ENCODE data around the gene ALKBH6. TPM values are rescaled to one million over a fixed set of nuclear protein-coding genes. Genes with fewer than 3 reads are reported as not detected.

ALKBH6 gene
- total RNA-seq, 4 donors from 2014 or later: 25.3 to 46.0 (median 33.9) TPM

DNA sequence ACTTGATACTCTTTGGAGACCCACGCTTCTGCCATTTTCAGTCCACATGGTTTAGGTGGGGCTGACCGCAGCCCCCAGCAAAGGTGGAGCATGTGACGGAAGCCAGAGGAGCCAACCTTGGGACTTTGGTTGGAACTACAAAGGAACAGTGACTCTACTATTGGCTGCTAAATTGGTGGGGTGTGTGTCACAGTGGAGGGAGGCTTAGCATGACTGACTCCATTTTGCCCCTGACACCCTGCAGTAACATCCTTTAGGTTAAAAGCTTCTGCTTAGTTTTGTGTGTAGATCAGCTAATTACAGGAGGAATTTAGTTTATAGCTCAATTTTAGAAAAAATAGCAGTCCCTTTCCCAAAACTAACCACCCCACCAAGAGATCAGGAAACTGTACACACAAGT is 12.4 kb downstream of the ALKBH6 start:
- no peak for DNase-seq (ENCODE audit: low spot score in 2 of 2)
- peaks cover 0 to 55% (median 0%) of the 10 kb centered on the region in 3 donors for H3K36me3 ChIP-seq
- H3K4me3 ChIP-seq: no peak overlapping the region
- TF ChIP-seq EP300 (IDR thresholded peaks at IDR 0.05) (no peak), CTCF (IDR thresholded peaks at IDR 0.05) (no peak), POLR2A (IDR thresholded peaks at IDR 0.05) (no peak)
- WGBS, 2 donors: 97 to 100% methylated on average over 3 of the region's 3 CpGs
- no peaks in the 10 kb centered on the region for H3K27me3 ChIP-seq
- H3K4me1 ChIP-seq: peaks cover 0 to 29% (median 4%) of the 10 kb centered on the region in 4 donors
- no peaks in the 10 kb centered on the region for H3K9me3 ChIP-seq
- no peak overlapping the region for H3K27ac ChIP-seq

DNA sequence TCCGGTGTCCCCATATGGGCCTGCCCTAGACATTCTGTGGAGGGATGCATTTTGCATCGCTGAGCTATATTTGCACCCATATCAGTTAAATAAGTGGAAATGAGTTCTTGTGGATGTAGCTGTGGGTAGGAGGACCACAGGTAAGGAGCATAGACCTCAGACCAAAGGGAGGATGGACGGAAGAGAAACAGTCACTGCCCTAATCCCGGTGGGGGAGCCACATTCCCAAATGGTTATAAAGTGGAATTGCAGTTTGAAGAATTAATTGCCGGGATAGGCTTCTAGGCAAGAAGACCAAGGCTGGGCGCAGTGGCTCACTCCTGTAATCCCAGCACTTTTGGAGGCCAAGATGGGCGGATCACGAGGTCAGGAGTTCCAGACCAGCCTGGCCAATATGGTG is 17.2 kb downstream of the ALKBH6 start:
- H3K27ac ChIP-seq: peak overlapping the region in 1 of 4 donors; percentile 89
- peaks cover 0 to 51% (median 23%) of the 10 kb centered on the region in 4 donors for H3K4me1 ChIP-seq
- no peaks in the 10 kb centered on the region for H3K9me3 ChIP-seq
- TF ChIP-seq EP300 (IDR thresholded peaks at IDR 0.05) (no peak), POLR2A (IDR thresholded peaks at IDR 0.05) (no peak), CTCF (IDR thresholded peaks at IDR 0.05) (no peak)
- 90 to 93% methylated on average over 8 of the region's 8 CpGs for WGBS, 2 donors
- peaks cover 0 to 35% (median 0%) of the 10 kb centered on the region in 3 donors for H3K36me3 ChIP-seq
- H3K4me3 ChIP-seq: no peak overlapping the region
- H3K27me3 ChIP-seq: no peaks in the 10 kb centered on the region
- no peak for DNase-seq (ENCODE audit: low spot score in 2 of 2)

- peak; percentile 92 to 94 for DNase-seq (ENCODE audit: low spot score in 2 of 2)
- Histone ChIP-seq H3K27ac (peak within 1 kb of the TSS; percentile 64 to 91 (median 86)), H3K36me3 (peaks cover 0 to 24% (median 0%) of the 10 kb centered on the region in 3 donors), H3K9me3 (no peaks in the 10 kb centered on the region), H3K4me3 (peak within 1 kb of the TSS; percentile 69 to 98 (median 88)), H3K27me3 (no peaks in the 10 kb centered on the region), H3K4me1 (peaks cover 0 to 51% (median 23%) of the 10 kb centered on the region in 4 donors)
- peak; percentile 84 to 91 for TF ChIP-seq EP300 (IDR thresholded peaks at IDR 0.05)
- TF ChIP-seq CTCF (IDR thresholded peaks at IDR 0.05): no peak
- TF ChIP-seq POLR2A (IDR thresholded peaks at IDR 0.05): peak; percentile 29 to 52
- 0 to 1% methylated on average over 19 to 47 of the region's 97 CpGs for WGBS, 2 donors
Measured at GRCh38 chr19:35995048-35995993, 18.7 kb downstream of the ALKBH6 start, which contains the start of gene SDHAF1. SDHAF1 (plus strand) TSS chr19:35995188; CDS start chr19:35995275, 87 bp downstream.

DNA sequence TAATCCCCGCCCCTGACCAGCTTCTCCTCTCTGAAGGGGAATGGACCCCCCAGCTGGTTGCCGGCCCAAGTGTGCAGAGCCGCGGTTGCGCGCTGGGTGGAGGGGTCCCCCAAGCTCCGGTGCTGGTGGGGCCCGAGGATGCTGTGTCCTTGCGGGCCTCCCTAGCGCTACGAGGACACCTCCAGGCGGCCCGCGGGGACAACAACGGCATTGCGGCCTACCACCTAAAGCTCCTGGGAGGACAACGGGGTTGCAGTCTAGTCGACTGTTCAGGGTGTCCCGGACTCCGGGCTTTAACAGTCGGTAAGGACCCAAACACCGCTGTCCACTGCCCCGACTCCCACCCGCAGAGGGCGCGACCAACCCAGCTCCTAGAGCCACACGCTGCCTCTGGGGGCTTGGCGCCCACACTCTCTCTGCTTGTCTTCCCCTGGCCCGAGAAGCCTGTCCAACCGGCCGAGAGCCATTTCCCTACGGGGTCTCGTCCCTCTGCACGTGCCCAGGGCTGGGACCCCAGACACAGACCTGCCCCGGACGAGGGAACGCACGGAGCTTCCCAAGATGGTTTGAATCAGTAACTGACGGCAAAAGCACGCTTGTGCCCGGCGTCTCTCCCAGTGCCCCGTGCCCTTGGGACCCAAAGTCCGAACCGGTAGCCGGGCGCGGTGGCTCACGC is 20.0 kb downstream of the ALKBH6 start:
- no peak for DNase-seq (ENCODE audit: low spot score in 2 of 2)

More for the DNA sequence above, 20.0 kb downstream of the ALKBH6 start:
- Histone ChIP-seq H3K36me3 (peaks cover 0 to 21% (median 0%) of the 10 kb centered on the region in 3 donors), H3K27ac (peak overlapping the region in 3 of 4 donors; percentile 82 to 91 (median 89)), H3K4me3 (peak overlapping the region; percentile 69 to 98 (median 88)), H3K4me1 (peaks cover 0 to 39% (median 23%) of the 10 kb centered on the region in 4 donors), H3K27me3 (no peaks in the 10 kb centered on the region), H3K9me3 (no peaks in the 10 kb centered on the region)
- 26 to 30% methylated on average over 33 to 41 of the region's 49 CpGs for WGBS, 2 donors
- TF ChIP-seq CTCF (IDR thresholded peaks at IDR 0.05) (peak in 1 of 5 experiments; percentile 20), EP300 (IDR thresholded peaks at IDR 0.05) (no peak)

All from tibial nerve (tissue), 4 donors.